Adrenal gland (tissue), 12 donors: ENCODE data around the gene TPGS1. TPM values are rescaled to one million over a fixed set of nuclear protein-coding genes. Genes with fewer than 3 reads are reported as not detected.

ENCODE experiments used
- DNase-seq, 7 donors: peaks; one replicate each; pipeline ENCODE4 v3.0.0-alpha.2; 2019 to 2020
- H3K27ac ChIP-seq, 5 donors: fragments of 200-600 bp; sonication (generic) in 4 of 5; 1 replicate in 3 of 5; 2 replicates in 2 of 5; pipeline versions ENCODE4 v1.5.1 to v1.8.0; 2016 to 2020; ENCODE audit warnings: mild to moderate bottlenecking in 1 of 5
- H3K27me3 ChIP-seq: fragments of 200-600 bp; 2 replicates; pipeline ENCODE4 v1.8.0; 2021
- H3K36me3 ChIP-seq, 2 donors: fragments of 200-600 bp; replicated peaks in 1 of 2; 1 replicate in 1 of 2; 2 replicates in 1 of 2; pipeline versions ENCODE4 v1.5.1 to v1.8.0; 2018 to 2022
- H3K4me1 ChIP-seq, 2 donors: fragments of 200-600 bp; replicated peaks in 1 of 2; 1 replicate in 1 of 2; 2 replicates in 1 of 2; pipeline versions ENCODE4 v1.5.1 to v1.8.0; 2018 to 2021
- H3K4me3 ChIP-seq, 4 donors: fragments of 200-600 bp; sonication (generic) in 3 of 4; one replicate each; pipeline ENCODE4 v1.5.1; 2016 to 2018
- H3K9me3 ChIP-seq, 3 donors: fragments of 200-600 bp; sonication (generic) in 1 of 3; replicated peaks in 1 of 3; 1 replicate in 2 of 3; 2 replicates in 1 of 3; pipeline versions ENCODE4 v1.5.1 to v1.8.0; 2016 to 2021
- POLR2A ChIP-seq, 2 donors: fragments of 450-650 bp; IDR thresholded peaks; one replicate each; pipeline ENCODE4 v1.6.1; 2017; ENCODE audit warnings: antibody characterized with exemption in 2 of 2, mild to moderate bottlenecking in 2 of 2, moderate library complexity in 1 of 2
- WGBS, 4 donors: extraction: QIAGEN DNeasy Blood & Tissue Kit in 2 of 4; methylation state at CpG; one replicate each; pipeline versions ENCODE4 v1.1.5 to v1.1.7; 2013 to 2017; 5-methylcytosine and 5-hydroxymethylcytosine counted together
- intact Hi-C, 2 donors: fragments of 100-400 bp; cut with DNase I; formaldehyde crosslinking; loops; one replicate each; pipeline versions ENCODE4 v1.14.1 to v1.15.0; 2022 to 2023
- polyA plus RNA-seq, 3 donors: library from polyadenylated mRNA; stranded (reverse); fragments of 200-250 nt in 2 of 3; fragments of 350-450 nt in 1 of 3; fragmentation: Illumina TruSeq in 1 of 3; extraction: RNeasy Lipid Tissue Mini Kit (QIAGEN cat#74804) in 1 of 3; gene quantifications; one replicate each; pipeline ENCODE4 v1.2.3, GENCODE V29; 2013 to 2014
- total RNA-seq, 9 donors: library from RNA; depleted of rRNA in 4 of 9; stranded (reverse); fragments of >200 nt in 4 of 9; fragments of 120-200 nt in 1 of 9; fragmentation: NEBNext Ultra II Directional in 1 of 9; extraction: Animal tissue kit (Norgen Biotek cat#: 25700) in 1 of 9; gene quantifications; one replicate each; pipeline versions ENCODE4 v1.1.0 to v1.2.4, GENCODE V29; 2013 to 2023
- TF ChIP-seq, protein P1 (sequence below), 6 experiments: fragments of 450-650 bp in 4 of 6; fragments of 200-600 bp in 2 of 6; sonication (generic) in 1 of 6; IDR thresholded peaks; 1 replicate in 5 of 6; 2 replicates in 1 of 6; pipeline versions ENCODE4 v1.5.1 to v1.8.0; 2016 to 2021; ENCODE audit warnings: antibody characterized with exemption in 6 of 6, mild to moderate bottlenecking in 2 of 6, moderate library complexity in 1 of 6
- donor health status: healthy with polysubstance abuse.
- donor health status: Bipolar disorder and iron deficiency.
- donor health status: DM: yes; HTN: yes; CAD: no.
- donor health status: DM: no; HTN: no; CAD: no.
- donor health status: DM: no; HTN: no; CAD: no.
- donor health status: DM: yes; HTN: yes; CAD: no.

Gene TPGS1
- total and polyA plus RNA-seq, 12 donors = 0.07 to 123 (median 36.7) TPM

DNA sequence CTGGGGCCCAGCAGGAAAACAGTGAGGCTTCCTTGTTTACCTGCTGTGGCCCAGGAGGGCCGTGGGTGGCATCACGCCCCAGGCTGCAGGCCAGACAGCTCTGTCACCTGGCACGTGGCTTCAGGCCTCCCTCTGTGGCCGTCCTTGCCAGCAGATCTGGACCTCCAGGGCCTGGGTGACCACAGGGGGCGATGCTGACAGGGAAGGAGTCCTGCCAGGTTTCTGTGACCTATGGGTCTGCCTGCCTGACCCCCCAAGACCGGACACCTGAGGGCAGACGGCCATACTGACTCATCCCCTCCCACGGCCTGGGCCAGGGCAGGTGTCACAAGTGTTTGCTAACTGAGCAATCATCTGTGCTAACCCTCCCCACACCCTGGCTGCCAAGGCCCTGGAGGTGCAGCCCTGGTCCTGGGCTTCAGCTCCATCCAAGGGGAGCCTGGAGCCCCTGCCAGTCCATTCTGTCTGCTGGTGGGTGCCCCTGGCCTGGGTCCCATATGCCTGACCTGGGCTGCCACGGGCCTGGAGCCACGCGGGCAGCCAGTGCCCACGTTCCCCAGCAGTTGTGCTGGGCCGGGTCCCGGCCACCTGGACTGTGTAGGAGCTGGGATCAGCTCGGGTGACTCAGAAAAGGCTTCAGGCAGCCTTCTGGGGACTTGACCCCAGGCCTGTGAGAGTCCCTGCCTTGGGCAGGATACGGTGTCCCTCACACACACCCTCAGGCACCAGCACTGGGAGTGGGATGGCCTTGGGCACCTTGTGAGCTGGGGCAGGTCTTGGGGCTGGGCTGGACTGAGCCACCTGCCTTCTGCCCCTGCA, 27.9 kb downstream of the TPGS1 start:
- H3K4me1 ChIP-seq = peaks cover 13 to 14% of the 10 kb centered on the region in 2 donors
- 55 to 61% (median 61%) methylated on average over 10 to 16 of the region's 16 CpGs; no CpG with 5 or more reads in 1 of the 4 donors for WGBS, 4 donors
- intact Hi-C loops = no loop called here
- H3K27me3 ChIP-seq = no peaks in the 10 kb centered on the region
- no peak overlapping the region for H3K4me3 ChIP-seq
- no peak overlapping the region for H3K27ac ChIP-seq
- TF ChIP-seq, protein P1, sequence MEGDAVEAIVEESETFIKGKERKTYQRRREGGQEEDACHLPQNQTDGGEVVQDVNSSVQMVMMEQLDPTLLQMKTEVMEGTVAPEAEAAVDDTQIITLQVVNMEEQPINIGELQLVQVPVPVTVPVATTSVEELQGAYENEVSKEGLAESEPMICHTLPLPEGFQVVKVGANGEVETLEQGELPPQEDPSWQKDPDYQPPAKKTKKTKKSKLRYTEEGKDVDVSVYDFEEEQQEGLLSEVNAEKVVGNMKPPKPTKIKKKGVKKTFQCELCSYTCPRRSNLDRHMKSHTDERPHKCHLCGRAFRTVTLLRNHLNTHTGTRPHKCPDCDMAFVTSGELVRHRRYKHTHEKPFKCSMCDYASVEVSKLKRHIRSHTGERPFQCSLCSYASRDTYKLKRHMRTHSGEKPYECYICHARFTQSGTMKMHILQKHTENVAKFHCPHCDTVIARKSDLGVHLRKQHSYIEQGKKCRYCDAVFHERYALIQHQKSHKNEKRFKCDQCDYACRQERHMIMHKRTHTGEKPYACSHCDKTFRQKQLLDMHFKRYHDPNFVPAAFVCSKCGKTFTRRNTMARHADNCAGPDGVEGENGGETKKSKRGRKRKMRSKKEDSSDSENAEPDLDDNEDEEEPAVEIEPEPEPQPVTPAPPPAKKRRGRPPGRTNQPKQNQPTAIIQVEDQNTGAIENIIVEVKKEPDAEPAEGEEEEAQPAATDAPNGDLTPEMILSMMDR (IDR thresholded peaks at IDR 0.05) = no peak
- no peak for TF ChIP-seq POLR2A (IDR thresholded peaks at IDR 0.05)
- peaks cover 0 to 43% of the 10 kb centered on the region in 2 donors for H3K36me3 ChIP-seq
- DNase-seq = peak in 1 of 7 donors; percentile 27
- no peaks in the 10 kb centered on the region for H3K9me3 ChIP-seq

DNA sequence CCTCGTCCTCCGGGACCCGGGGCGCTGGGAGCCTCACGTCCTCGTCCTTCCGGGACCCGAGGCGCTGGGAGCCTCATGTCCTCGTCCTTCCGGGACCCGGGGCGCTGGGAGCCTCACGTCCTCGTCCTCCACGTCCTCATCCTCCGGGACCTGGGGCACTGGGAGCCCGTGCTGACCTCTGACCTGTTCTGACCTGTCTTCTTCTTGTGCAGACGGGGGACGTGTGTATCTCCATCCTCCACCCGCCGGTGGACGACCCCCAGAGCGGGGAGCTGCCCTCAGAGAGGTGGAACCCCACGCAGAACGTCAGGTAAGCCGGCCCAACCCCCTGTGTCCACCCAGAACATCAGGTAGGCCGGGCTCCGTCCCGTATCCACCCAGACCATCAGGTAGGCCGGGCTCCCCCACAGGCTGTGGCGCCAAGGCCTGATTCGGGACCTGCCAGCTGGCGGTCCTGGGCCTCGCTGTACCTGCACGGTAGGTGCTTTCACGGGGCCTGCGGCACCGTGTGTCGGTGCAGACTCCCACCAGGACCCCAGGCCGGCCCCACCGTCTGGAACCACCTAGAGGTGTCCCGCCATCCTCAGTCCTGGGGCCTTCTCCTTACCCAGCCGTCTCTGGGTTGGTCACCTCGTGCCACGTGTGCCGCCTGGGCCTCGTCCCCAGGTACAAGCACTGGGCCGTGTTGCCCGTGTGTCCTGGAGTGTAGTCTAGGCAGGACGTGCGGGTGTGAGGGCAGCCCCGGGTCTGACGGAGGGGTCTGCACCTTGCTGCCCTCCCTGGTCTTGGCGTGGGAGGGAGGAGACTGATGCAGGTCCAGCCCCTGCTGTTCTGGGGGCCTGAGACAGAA, 29.0 kb downstream of the TPGS1 start:
- H3K27ac ChIP-seq = no peak overlapping the region
- DNase-seq = no peak
- 83 to 91% (median 89%) methylated on average over 20 to 55 of the region's 55 CpGs for WGBS, 4 donors
- H3K4me3 ChIP-seq = no peak overlapping the region
- H3K9me3 ChIP-seq = no peaks in the 10 kb centered on the region
- TF ChIP-seq POLR2A (IDR thresholded peaks at IDR 0.05) = no peak
- TF ChIP-seq, protein P1 (IDR thresholded peaks at IDR 0.05) = no peak
- intact Hi-C loops = no loop called here
- peaks cover 13 to 14% of the 10 kb centered on the region in 2 donors for H3K4me1 ChIP-seq
- H3K27me3 ChIP-seq = no peaks in the 10 kb centered on the region
- peaks cover 0 to 47% of the 10 kb centered on the region in 2 donors for H3K36me3 ChIP-seq

DNA sequence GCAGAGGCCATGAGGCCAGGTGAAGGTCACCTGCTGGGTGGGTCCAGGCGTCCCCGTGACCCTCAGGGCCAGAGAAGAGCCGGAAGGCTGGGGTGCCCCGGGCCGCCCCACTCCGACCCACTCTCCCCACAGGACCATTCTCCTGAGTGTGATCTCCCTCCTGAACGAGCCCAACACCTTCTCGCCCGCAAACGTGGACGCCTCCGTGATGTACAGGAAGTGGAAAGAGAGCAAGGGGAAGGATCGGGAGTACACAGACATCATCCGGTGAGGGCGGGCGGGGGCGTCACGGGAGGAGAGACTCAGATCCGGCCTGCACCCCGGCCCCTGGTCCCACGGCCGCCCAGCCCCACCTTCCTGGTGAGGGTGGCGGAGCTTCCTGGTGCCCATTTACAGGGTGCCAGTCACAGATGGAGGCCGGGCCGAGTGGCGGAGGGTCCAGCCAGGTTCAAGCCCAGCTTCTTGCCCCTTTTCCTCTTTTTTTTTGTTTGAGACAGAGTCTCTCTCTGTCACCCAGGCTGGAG, 29.6 kb downstream of the TPGS1 start:
- no peak for TF ChIP-seq POLR2A (IDR thresholded peaks at IDR 0.05)
- TF ChIP-seq, protein P1 (IDR thresholded peaks at IDR 0.05) = no peak
- H3K9me3 ChIP-seq = no peaks in the 10 kb centered on the region
- no peaks in the 10 kb centered on the region for H3K27me3 ChIP-seq
- peaks cover 13 to 14% of the 10 kb centered on the region in 2 donors for H3K4me1 ChIP-seq
- no peak overlapping the region for H3K27ac ChIP-seq
- intact Hi-C loops = no loop called here
- 89 to 94% (median 92%) methylated on average over 16 to 26 of the region's 26 CpGs for WGBS, 4 donors
- no peak for DNase-seq
- peaks cover 0 to 54% of the 10 kb centered on the region in 2 donors for H3K36me3 ChIP-seq
- no peak overlapping the region for H3K4me3 ChIP-seq
